GM21825 (cell line): ENCODE data around the gene TMIGD2.
"Not testable (repeated sequence)": the region's sequence is repeated elsewhere in the genome, so short reads cannot be mapped to it uniquely, and the experiment has no call there.

Experiments
- ATAC-seq: cut with Tn5 transposase; IDR thresholded peaks from one replicate; pipeline ENCODE4 v1.9.1; 2021; ENCODE audit warnings: mild to moderate bottlenecking, moderate library complexity; ENCODE audit not compliant: unreplicated experiment

Gene TMIGD2

GRCh38 chr19:4267901-4268815 is 34.0 kb downstream of the TMIGD2 start:
- no peak for ATAC-seq

- ATAC-seq: no peak
Measured at GRCh38 chr19:4267101-4267900, 34.9 kb downstream of the TMIGD2 start.

DNA sequence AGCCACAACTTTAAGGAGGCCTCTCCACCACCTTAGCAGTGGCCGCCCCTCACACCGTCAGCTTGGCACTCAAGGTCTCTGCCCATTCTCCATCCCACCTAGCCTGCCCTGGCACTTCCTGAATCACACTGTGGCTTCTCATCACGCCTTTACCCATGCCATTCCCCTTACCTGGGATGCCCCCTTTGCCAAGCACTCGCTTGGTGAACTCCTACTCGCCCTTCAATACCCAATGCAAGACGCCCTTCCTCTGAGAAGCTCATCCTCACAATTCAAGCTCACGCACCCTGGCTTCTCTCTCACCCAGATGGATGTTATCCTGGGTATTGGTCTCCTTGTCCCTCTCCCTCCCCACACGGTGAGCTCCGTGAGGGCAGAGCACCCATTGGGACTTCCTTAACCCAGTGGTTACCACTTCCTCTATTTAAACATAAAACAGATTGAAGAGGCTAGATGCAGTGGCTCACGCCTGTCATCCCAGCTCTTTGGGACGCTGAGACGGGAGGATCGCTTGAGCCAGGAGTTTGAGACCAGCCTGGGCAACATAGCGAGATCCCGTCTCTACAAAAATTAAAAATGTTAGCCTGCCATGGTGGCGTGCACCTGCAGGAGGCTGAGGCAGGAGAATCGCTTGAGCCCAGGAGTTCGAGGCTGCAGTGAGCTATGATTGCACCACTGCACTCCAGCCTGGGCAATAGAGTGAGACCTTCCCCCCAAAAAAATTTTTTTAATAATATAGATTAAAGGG is 35.8 kb downstream of the TMIGD2 start:
- no peak for ATAC-seq

DNA sequence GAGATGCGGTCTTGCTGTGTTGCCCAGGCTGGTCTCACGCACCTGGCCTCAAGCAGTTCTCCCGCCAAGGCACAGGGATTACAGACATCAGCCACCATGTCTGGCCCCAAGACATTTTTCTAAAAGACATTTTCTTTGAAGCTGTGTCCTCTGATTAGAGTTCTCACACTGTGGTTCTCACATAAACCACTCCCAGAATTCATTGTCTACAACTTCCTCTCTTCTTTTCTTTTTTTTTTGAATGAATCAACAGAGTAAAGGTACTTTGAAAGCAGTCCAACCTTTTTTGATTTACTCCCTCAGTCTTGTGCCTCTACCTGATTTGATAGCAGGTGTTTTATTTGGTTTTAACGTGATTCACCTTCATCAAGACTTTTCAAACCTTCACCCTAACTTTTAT is 37.4 kb downstream of the TMIGD2 start:
- no peak for ATAC-seq

DNA sequence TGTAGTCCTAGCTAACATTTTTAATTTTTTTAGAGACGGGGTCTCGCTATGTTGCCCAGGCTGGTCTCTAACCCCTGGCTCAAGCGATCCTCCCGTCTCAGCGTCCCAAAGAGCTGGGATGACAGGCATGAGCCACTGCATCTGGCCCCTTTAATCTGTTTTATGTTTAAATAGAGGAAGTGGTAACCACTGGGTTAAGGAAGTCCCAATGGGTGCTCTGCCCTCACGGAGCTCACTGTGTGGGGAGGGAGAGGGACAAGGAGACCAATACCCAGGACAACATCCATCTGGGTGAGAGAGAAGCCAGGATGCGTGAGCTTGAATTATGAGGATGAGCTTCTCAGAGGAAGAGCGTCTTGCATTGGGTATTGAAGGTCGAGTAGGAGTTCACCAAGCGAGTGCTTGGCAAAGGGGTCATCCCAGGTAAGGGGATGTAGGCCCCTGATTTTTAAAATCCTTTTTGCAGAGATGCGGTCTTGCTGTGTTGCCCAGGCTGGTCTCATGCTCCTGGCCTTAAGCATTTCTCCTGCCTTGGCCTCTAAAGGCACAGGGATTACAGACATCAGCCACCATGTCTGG is 41.5 kb downstream of the TMIGD2 start:
- no peak for ATAC-seq

DNA sequence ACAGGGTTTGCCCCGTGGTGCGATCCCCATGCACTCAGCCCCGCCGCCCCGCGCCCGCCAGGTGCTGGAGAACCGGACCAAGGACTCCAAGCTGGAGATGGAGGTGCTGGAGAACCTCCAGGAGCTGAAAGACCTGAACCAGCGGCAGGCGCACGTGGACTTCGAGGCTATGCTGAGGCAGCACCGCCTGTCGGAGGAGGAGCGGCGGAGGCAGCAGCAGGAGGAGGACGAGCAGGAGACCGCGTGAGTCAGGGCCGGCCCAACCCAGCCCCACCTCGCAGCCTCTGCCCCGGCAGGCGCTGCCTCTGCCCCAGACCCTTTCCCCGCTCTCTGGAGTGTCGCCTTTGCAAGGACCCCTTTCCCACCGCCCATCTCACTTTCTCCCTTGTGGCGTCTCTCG is 44.0 kb downstream of the TMIGD2 start:
- ATAC-seq: no peak

DNA sequence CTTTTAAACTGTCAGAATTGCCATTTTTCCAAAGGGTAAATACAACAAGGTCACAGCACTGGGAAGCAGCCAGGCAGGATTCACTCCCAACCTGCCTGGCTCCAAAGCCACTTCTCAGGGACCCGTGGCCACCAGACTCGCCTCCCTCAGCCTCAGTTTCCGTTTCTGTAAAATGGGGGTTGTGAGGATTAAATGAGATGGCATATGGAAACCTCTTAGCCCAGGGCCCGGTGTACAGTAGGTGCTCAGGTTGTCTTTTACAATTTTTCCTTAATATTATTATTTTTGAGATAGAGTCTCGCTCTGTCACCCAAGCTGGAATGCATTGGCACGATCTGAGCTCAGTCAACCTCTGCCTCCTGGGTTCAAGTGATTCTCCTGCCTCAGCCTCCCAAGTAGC is 45.2 kb downstream of the TMIGD2 start:
- ATAC-seq: no peak

- no peak for ATAC-seq
Measured at GRCh38 chr19:4256563-4256962, 45.6 kb downstream of the TMIGD2 start.

- peak; percentile 80 for ATAC-seq
Measured at GRCh38 chr19:4246767-4247593, 55.2 kb downstream of the TMIGD2 start, which contains the start of gene YJU2. Gene YJU2, plus strand, starts transcription at chr19:4247080. Its CDS starts 67 bp downstream, at chr19:4247147.

DNA sequence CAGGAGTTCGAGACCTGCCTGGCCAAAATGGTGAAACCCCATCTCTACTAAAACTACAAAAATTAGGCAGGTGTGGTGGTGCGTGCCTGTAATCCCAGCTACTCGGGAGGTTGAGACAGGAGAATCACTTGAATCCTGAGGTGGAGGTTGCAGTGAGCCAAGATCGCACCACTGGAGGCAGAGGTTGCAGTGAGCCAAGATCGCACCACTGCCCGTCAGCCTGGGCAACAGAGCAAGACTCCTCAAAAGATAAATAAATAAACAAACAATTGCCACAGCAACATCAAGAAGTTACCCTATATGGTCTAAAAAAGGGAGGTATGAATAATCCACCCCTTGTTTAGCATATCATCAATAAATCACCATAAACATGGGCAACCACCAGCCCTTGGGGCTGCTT is 56.3 kb downstream of the TMIGD2 start:
- not testable (repeated sequence) for ATAC-seq
